ENCODE results near the gene C2CD3.

Gene C2CD3

GRCh38 chr11:73977856-73978519, 192.8 kb downstream of the C2CD3 start:
- DNase-seq = no peak

GRCh38 chr11:73976451-73977151, 194.2 kb downstream of the C2CD3 start:
- DNase-seq = no peak

- DNase-seq = no peak
These were observed 195.4 kb downstream of the C2CD3 start for GRCh38 chr11:73975479-73975757.

GRCh38 chr11:73974604-73975478, 196.0 kb downstream of the C2CD3 start:
- DNase-seq = no peak

- no peak for DNase-seq
These were observed 198.0 kb downstream of the C2CD3 start for GRCh38 chr11:73972620-73973449.

GRCh38 chr11:73972187-73972586, 198.6 kb downstream of the C2CD3 start:
- DNase-seq = no peak

- no peak for DNase-seq
These were observed 199.6 kb downstream of the C2CD3 start for GRCh38 chr11:73971175-73971719.

- DNase-seq = no peak
These were observed 200.6 kb downstream of the C2CD3 start for GRCh38 chr11:73969991-73970800.

- no peak for DNase-seq
These were observed 201.7 kb downstream of the C2CD3 start for GRCh38 chr11:73969091-73969490.

- DNase-seq = no peak
These were observed 202.3 kb downstream of the C2CD3 start for GRCh38 chr11:73968356-73968966.

- no peak for DNase-seq
These were observed 205.1 kb downstream of the C2CD3 start for GRCh38 chr11:73965764-73966121.

- DNase-seq = no peak
These were observed 205.6 kb downstream of the C2CD3 start for GRCh38 chr11:73965076-73965763.

- no peak for DNase-seq
These were observed 206.9 kb downstream of the C2CD3 start for GRCh38 chr11:73963861-73964260.

Data from activated CD4-positive, alpha-beta T cell treated with anti-CD3 and anti-CD28 coated beads for 4 hours (primary cell).